Fibroblast of lung (primary cell): ENCODE results near the gene MYH9. TPM values are rescaled to one million over a fixed set of nuclear protein-coding genes. Genes with fewer than 3 reads are reported as not detected.

Experiments used
- DNase-seq, 2 donors: peaks; one replicate each; pipeline versions ENCODE4 v3.0.0 to v3.0.0-alpha.2; 2010; ENCODE audit warnings: low read depth in 2 of 2
- H2AFZ ChIP-seq: 2 replicates; pipeline ENCODE4 v1.5.1; 2012; ENCODE audit warnings: low read length, control low read depth, inconsistent platforms
- H3K27ac ChIP-seq: 2 replicates; pipeline ENCODE4 v1.5.1; 2011; ENCODE audit warnings: low read length, control low read depth; ENCODE audit not compliant: insufficient read depth
- H3K27me3 ChIP-seq: 2 replicates; pipeline ENCODE4 v1.5.1; 2011; ENCODE audit warnings: mild to moderate bottlenecking, low read length; ENCODE audit not compliant: control insufficient read depth, insufficient read depth
- H3K36me3 ChIP-seq: 2 replicates; pipeline ENCODE4 v1.5.1; 2011; ENCODE audit warnings: low read length; ENCODE audit not compliant: control insufficient read depth, insufficient read depth
- H3K4me1 ChIP-seq: 2 replicates; pipeline ENCODE4 v1.5.1; 2011; ENCODE audit warnings: low read length; ENCODE audit not compliant: control insufficient read depth, insufficient read depth; ENCODE audit errors: extremely low read depth
- H3K4me2 ChIP-seq: 2 replicates; pipeline ENCODE4 v1.5.1; 2011; ENCODE audit warnings: low read length, control low read depth; ENCODE audit not compliant: insufficient read depth; ENCODE audit errors: extremely low read depth
- H3K4me3 ChIP-seq, 4 experiments: fragments of 200-600 bp in 1 of 4; sonication (generic) in 1 of 4; replicated peaks in 1 of 4; 2 replicates each; pipeline ENCODE4 v1.5.1; 2011 to 2016; ENCODE audit warnings: low read length in 4 of 4, low read depth in 3 of 4, mild to moderate bottlenecking in 3 of 4, control low read depth in 2 of 4, inconsistent platforms in 1 of 4, mixed read lengths in 1 of 4; ENCODE audit not compliant: insufficient read depth in 1 of 4; ENCODE audit errors: control extremely low read depth in 1 of 4
- H3K79me2 ChIP-seq: 2 replicates; pipeline ENCODE4 v1.5.1; 2012; ENCODE audit warnings: mild to moderate bottlenecking, low read length, inconsistent platforms; ENCODE audit not compliant: control insufficient read depth, insufficient read depth
- H3K9ac ChIP-seq: 2 replicates; pipeline ENCODE4 v1.5.1; 2011; ENCODE audit warnings: mild to moderate bottlenecking, low read length, control low read depth; ENCODE audit not compliant: insufficient read depth
- H3K9me3 ChIP-seq: 2 replicates; pipeline ENCODE4 v1.5.1; 2012; ENCODE audit warnings: low read depth, low read length; ENCODE audit not compliant: control insufficient read depth, insufficient read depth
- H4K20me1 ChIP-seq: 2 replicates; pipeline ENCODE4 v1.5.1; 2011; ENCODE audit warnings: low read length; ENCODE audit not compliant: control insufficient read depth, insufficient read depth; ENCODE audit errors: extremely low read depth
- EZH2 ChIP-seq: IDR thresholded peaks from 2 replicates; pipeline ENCODE4 v1.5.1; 2012; ENCODE audit warnings: low read length, control low read depth, mild to moderate bottlenecking; ENCODE audit errors: missing control alignments
- polyA plus RNA-seq, 2 donors: library from polyadenylated mRNA; depleted of rRNA in 1 of 2; stranded (reverse) in 1 of 2; unstranded in 1 of 2; fragments of >200 nt; gene quantifications; 2 replicates each; pipeline ENCODE4 v1.2.1, GENCODE V29; 2011 to 2012; ENCODE audit warnings: missing spikeins in 1 of 2
- total RNA-seq: library from RNA; depleted of rRNA; stranded (reverse); fragments of >200 nt; gene quantifications from 2 replicates; pipeline ENCODE4 v1.2.1, GENCODE V29; 2014
- TF ChIP-seq, protein P1 (sequence below), 2 donors: IDR thresholded peaks in 1 of 2; conservative IDR thresholded peaks in 1 of 2; 1 replicate in 1 of 2; 2 replicates in 1 of 2; pipeline ENCODE4 v1.5.1; 2011 to 2012; ENCODE audit warnings: low read length in 2 of 2, control low read depth in 1 of 2, inconsistent platforms in 1 of 2, low read depth in 1 of 2, mild to moderate bottlenecking in 1 of 2

The MYH9 gene
- total and polyA plus RNA-seq, 2 donors (not counting 1 experiment from before 2014, with no cell fraction given): 677 to 796 TPM

DNA sequence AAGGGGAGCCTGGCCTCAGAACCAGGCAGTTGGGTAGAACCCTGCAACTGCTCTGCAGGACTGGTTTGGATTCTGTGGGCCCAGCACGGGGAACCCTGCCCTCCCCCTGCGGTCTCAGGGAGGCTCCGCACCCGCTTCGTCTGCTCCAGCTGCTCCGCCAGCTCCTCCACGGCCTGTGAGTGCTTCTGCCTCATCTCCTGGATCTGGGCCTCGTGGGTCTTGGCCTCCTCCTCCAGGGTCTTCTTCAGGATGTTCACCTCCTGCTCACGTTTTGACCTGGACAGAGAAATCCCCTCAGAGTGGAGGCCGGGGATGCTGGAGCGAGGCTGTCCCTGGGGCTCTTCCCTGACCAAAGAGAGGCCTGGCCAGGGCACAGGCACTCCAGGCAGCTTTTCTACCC, 93.0 kb downstream of the MYH9 start:
- DNase-seq: no peak
- peaks cover 76% of the 10 kb centered on the region for H3K36me3 ChIP-seq
- no peaks in the 10 kb centered on the region for H4K20me1 ChIP-seq
- H3K4me2 ChIP-seq: no peak overlapping the region
- no peaks in the 10 kb centered on the region for H3K4me1 ChIP-seq
- TF ChIP-seq, protein P1, sequence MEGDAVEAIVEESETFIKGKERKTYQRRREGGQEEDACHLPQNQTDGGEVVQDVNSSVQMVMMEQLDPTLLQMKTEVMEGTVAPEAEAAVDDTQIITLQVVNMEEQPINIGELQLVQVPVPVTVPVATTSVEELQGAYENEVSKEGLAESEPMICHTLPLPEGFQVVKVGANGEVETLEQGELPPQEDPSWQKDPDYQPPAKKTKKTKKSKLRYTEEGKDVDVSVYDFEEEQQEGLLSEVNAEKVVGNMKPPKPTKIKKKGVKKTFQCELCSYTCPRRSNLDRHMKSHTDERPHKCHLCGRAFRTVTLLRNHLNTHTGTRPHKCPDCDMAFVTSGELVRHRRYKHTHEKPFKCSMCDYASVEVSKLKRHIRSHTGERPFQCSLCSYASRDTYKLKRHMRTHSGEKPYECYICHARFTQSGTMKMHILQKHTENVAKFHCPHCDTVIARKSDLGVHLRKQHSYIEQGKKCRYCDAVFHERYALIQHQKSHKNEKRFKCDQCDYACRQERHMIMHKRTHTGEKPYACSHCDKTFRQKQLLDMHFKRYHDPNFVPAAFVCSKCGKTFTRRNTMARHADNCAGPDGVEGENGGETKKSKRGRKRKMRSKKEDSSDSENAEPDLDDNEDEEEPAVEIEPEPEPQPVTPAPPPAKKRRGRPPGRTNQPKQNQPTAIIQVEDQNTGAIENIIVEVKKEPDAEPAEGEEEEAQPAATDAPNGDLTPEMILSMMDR (conservative IDR thresholded peaks at IDR 0.05 in 1 of 2, IDR thresholded peaks at IDR 0.05 in 1 of 2; ENCODE audit: low read depth in 1 of 2, low read length in 2 of 2): no peak
- TF ChIP-seq EZH2: no peak
- H3K9ac ChIP-seq: no peak overlapping the region
- H3K79me2 ChIP-seq: peaks cover 57% of the 10 kb centered on the region
- H3K9me3 ChIP-seq: no peaks in the 10 kb centered on the region
- H2AFZ ChIP-seq: no peak overlapping the region
- H3K27me3 ChIP-seq: no peaks in the 10 kb centered on the region
- H3K4me3 ChIP-seq: no peak overlapping the region
- no peak overlapping the region for H3K27ac ChIP-seq

DNA sequence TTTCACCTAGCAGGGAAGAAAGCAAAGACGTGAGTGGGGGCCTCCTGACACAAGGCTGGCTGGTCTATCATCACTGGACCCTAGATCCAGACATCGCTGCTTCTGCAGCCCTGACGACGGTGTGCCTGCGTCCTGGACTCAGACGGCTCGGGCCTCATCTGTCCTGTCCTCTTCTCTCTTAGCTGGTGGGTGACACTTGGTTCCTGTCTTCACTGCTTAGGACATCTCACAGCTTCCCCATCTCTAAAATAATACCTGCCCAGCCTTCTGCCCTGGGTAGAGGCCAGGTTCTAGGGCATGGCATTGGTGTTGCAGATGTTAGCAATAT, 93.5 kb downstream of the MYH9 start:
- H3K36me3 ChIP-seq: peaks cover 76% of the 10 kb centered on the region
- no peak overlapping the region for H3K9ac ChIP-seq
- TF ChIP-seq EZH2: no peak
- TF ChIP-seq, protein P1 (conservative IDR thresholded peaks at IDR 0.05 in 1 of 2, IDR thresholded peaks at IDR 0.05 in 1 of 2; ENCODE audit: low read depth in 1 of 2, low read length in 2 of 2): no peak
- H3K4me3 ChIP-seq: no peak overlapping the region
- no peaks in the 10 kb centered on the region for H4K20me1 ChIP-seq
- DNase-seq: no peak
- no peak overlapping the region for H3K4me2 ChIP-seq
- H3K4me1 ChIP-seq: no peaks in the 10 kb centered on the region
- H3K27me3 ChIP-seq: no peaks in the 10 kb centered on the region
- H3K9me3 ChIP-seq: no peaks in the 10 kb centered on the region
- no peak overlapping the region for H3K27ac ChIP-seq
- no peak overlapping the region for H2AFZ ChIP-seq
- peaks cover 56% of the 10 kb centered on the region for H3K79me2 ChIP-seq

DNA sequence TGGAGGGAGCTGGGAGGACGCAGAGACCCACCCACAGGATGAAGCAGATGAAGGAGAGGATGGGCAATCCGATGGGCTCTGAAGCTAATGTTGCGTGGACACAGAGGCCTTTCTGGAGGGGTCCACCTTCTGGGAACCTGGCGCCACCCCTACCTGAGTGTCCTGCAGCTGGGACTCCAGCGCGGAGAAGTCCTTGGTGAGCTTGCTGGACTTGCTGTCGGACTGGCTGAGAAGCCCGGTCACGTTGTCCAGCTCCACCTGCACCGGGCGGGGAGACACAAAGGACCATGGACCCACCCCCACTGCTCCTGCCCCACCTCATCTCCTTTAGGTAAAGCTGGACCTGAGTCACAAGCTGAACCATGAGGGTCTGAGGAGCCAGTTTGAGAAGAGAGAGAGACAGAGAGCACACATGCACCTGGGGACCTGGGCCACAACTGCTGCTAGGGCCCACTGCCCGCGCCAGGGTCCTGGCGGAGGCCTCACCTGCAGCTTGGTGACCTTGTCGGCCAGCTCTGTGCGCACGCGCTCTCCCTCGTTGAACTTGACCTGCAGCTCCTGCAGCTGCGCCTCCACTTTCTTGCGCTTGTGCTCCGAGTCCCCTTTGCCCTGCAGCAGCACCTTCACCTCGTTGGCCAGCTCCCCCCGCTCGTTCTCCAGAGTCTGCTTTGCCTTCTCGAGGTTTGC, 94.0 kb downstream of the MYH9 start:
- H3K4me1 ChIP-seq: no peaks in the 10 kb centered on the region
- no peak overlapping the region for H3K4me3 ChIP-seq
- H2AFZ ChIP-seq: no peak overlapping the region
- TF ChIP-seq EZH2: no peak
- TF ChIP-seq, protein P1 (conservative IDR thresholded peaks at IDR 0.05 in 1 of 2, IDR thresholded peaks at IDR 0.05 in 1 of 2; ENCODE audit: low read depth in 1 of 2, low read length in 2 of 2): no peak
- peaks cover 76% of the 10 kb centered on the region for H3K36me3 ChIP-seq
- H3K27ac ChIP-seq: no peak overlapping the region
- no peak overlapping the region for H3K9ac ChIP-seq
- no peak for DNase-seq
- no peaks in the 10 kb centered on the region for H3K9me3 ChIP-seq
- no peaks in the 10 kb centered on the region for H4K20me1 ChIP-seq
- no peaks in the 10 kb centered on the region for H3K27me3 ChIP-seq
- H3K79me2 ChIP-seq: peaks cover 52% of the 10 kb centered on the region
- H3K4me2 ChIP-seq: no peak overlapping the region
